Central memory CD8-positive, alpha-beta T cell (primary cell): ENCODE measurements around the gene UBXN6.

ENCODE experiments used
- ATAC-seq: fragments of 150-1000 bp; cut with Tn5 transposase; replicated peaks from 2 replicates; pipeline ENCODE4 v1.10.0; 2022; ENCODE audit warnings: mild to moderate bottlenecking, moderate FRiP score, moderate number of reproducible peaks; ENCODE audit not compliant: poor library complexity, severe bottlenecking; ENCODE audit errors: extremely low read depth
- DNase-seq, 2 donors: peaks; one replicate each; pipeline ENCODE4 v3.0.0; 2021; ENCODE audit warnings: low spot score in 2 of 2
- H3K27ac Mint-ChIP-seq: one replicate; pipeline ENCODE4 v1.8.0; 2022; ENCODE audit warnings: low read depth, mild to moderate bottlenecking, moderate library complexity, mixed read lengths
- H3K27me3 Mint-ChIP-seq: one replicate; pipeline ENCODE4 v1.8.0; 2022; ENCODE audit warnings: mixed read lengths
- H3K36me3 Mint-ChIP-seq: one replicate; pipeline ENCODE4 v1.8.0; 2022; ENCODE audit warnings: mild to moderate bottlenecking, moderate library complexity, mixed read lengths; ENCODE audit not compliant: insufficient read depth
- H3K4me1 Mint-ChIP-seq: one replicate; pipeline ENCODE4 v1.8.0; 2022; ENCODE audit warnings: mixed read lengths
- H3K4me3 Mint-ChIP-seq: one replicate; pipeline ENCODE4 v1.8.0; 2022; ENCODE audit warnings: mild to moderate bottlenecking, moderate library complexity, mixed read lengths
- H3K9me3 Mint-ChIP-seq: one replicate; pipeline ENCODE4 v1.8.0; 2022; ENCODE audit warnings: mixed read lengths

The UBXN6 gene

GRCh38 chr19:4447327-4448146 is 10.1 kb downstream of the UBXN6 start:
- Mint-ChIP-seq H3K36me3 (peaks cover 24% of the 10 kb centered on the region), H3K4me1 (peaks cover under 1% of the 10 kb centered on the region), H3K4me3 (no peak overlapping the region), H3K27ac (peak overlapping the region; percentile 22), H3K9me3 (no peaks in the 10 kb centered on the region), H3K27me3 (no peaks in the 10 kb centered on the region)
- no peak for DNase-seq
- ATAC-seq: no peak

- no peak for DNase-seq
- Mint-ChIP-seq H3K27me3 (no peaks in the 10 kb centered on the region), H3K4me1 (peaks cover 8% of the 10 kb centered on the region), H3K4me3 (no peak overlapping the region), H3K36me3 (peaks cover 25% of the 10 kb centered on the region), H3K9me3 (no peaks in the 10 kb centered on the region), H3K27ac (no peak overlapping the region)
- ATAC-seq: no peak
These were observed 10.8 kb downstream of the UBXN6 start for GRCh38 chr19:4446704-4447200.

GRCh38 chr19:4445963-4446703 is 11.5 kb downstream of the UBXN6 start:
- peaks cover 23% of the 10 kb centered on the region for H3K36me3 Mint-ChIP-seq
- no peak overlapping the region for H3K4me3 Mint-ChIP-seq
- no peaks in the 10 kb centered on the region for H3K9me3 Mint-ChIP-seq
- H3K27me3 Mint-ChIP-seq: no peaks in the 10 kb centered on the region
- DNase-seq (no peak), ATAC-seq (no peak)
- peaks cover 8% of the 10 kb centered on the region for H3K4me1 Mint-ChIP-seq
- H3K27ac Mint-ChIP-seq: no peak overlapping the region

- Mint-ChIP-seq H3K27me3 (no peaks in the 10 kb centered on the region), H3K27ac (peak overlapping the region; percentile 35), H3K9me3 (no peaks in the 10 kb centered on the region), H3K36me3 (peaks cover 18% of the 10 kb centered on the region), H3K4me3 (no peak overlapping the region), H3K4me1 (peaks cover 8% of the 10 kb centered on the region)
- DNase-seq (no peak), ATAC-seq (no peak)
These were observed 12.5 kb downstream of the UBXN6 start for GRCh38 chr19:4444765-4445741.

GRCh38 chr19:4443966-4444764 is 13.4 kb downstream of the UBXN6 start:
- Mint-ChIP-seq H3K9me3 (no peaks in the 10 kb centered on the region), H3K4me3 (no peak overlapping the region)
- ATAC-seq: no peak

GRCh38 chr19:4443188-4443587 is 14.4 kb downstream of the UBXN6 start:
- Mint-ChIP-seq H3K27ac (no peak overlapping the region), H3K36me3 (peaks cover 14% of the 10 kb centered on the region), H3K9me3 (no peaks in the 10 kb centered on the region), H3K27me3 (no peaks in the 10 kb centered on the region), H3K4me3 (no peak overlapping the region), H3K4me1 (peaks cover 8% of the 10 kb centered on the region)
- ATAC-seq (no peak), DNase-seq (no peak)

More at GRCh38 chr19:4443966-4444764, 13.4 kb downstream of the UBXN6 start:
- H3K4me1 Mint-ChIP-seq: peaks cover 8% of the 10 kb centered on the region
- H3K36me3 Mint-ChIP-seq: peaks cover 15% of the 10 kb centered on the region
- no peak for DNase-seq
- no peaks in the 10 kb centered on the region for H3K27me3 Mint-ChIP-seq
- H3K27ac Mint-ChIP-seq: peak overlapping the region; percentile 35

- no peak for DNase-seq
- H3K27me3 Mint-ChIP-seq: no peaks in the 10 kb centered on the region
- no peak overlapping the region for H3K27ac Mint-ChIP-seq
- no peak for ATAC-seq
- no peaks in the 10 kb centered on the region for H3K9me3 Mint-ChIP-seq
- H3K36me3 Mint-ChIP-seq: peaks cover 14% of the 10 kb centered on the region
- no peak overlapping the region for H3K4me3 Mint-ChIP-seq
- peaks cover 8% of the 10 kb centered on the region for H3K4me1 Mint-ChIP-seq
These were observed 14.8 kb downstream of the UBXN6 start for GRCh38 chr19:4442819-4443146.

- Mint-ChIP-seq H3K4me1 (peaks cover 8% of the 10 kb centered on the region), H3K9me3 (no peaks in the 10 kb centered on the region), H3K27ac (peak overlapping the region; percentile 78), H3K36me3 (peaks cover 14% of the 10 kb centered on the region), H3K4me3 (peak overlapping the region; percentile 64), H3K27me3 (no peaks in the 10 kb centered on the region)
- DNase-seq (no peak), ATAC-seq (peak; percentile 32)
These were observed 15.4 kb downstream of the UBXN6 start for GRCh38 chr19:4441994-4442818.

- Mint-ChIP-seq H3K27ac (no peak overlapping the region), H3K27me3 (no peaks in the 10 kb centered on the region), H3K4me3 (no peak overlapping the region), H3K4me1 (peaks cover 8% of the 10 kb centered on the region), H3K9me3 (no peaks in the 10 kb centered on the region), H3K36me3 (peaks cover 18% of the 10 kb centered on the region)
- ATAC-seq (no peak), DNase-seq (no peak)
These were observed 18.4 kb downstream of the UBXN6 start for GRCh38 chr19:4439243-4439642.

GRCh38 chr19:4437103-4437502 is 20.5 kb downstream of the UBXN6 start:
- DNase-seq (no peak), ATAC-seq (no peak)
- no peaks in the 10 kb centered on the region for H3K27me3 Mint-ChIP-seq
- H3K27ac Mint-ChIP-seq: no peak overlapping the region
- peaks cover 3% of the 10 kb centered on the region for H3K4me1 Mint-ChIP-seq
- H3K9me3 Mint-ChIP-seq: no peaks in the 10 kb centered on the region
- no peak overlapping the region for H3K4me3 Mint-ChIP-seq
- H3K36me3 Mint-ChIP-seq: peaks cover 20% of the 10 kb centered on the region

GRCh38 chr19:4436231-4436630 is 21.4 kb downstream of the UBXN6 start:
- Mint-ChIP-seq H3K4me1 (no peaks in the 10 kb centered on the region), H3K36me3 (peaks cover 20% of the 10 kb centered on the region), H3K27ac (no peak overlapping the region), H3K4me3 (no peak overlapping the region), H3K9me3 (no peaks in the 10 kb centered on the region), H3K27me3 (no peaks in the 10 kb centered on the region)
- DNase-seq: no peak
- ATAC-seq: no peak
